T-helper 1 cell treated with Interleukin-12 subunit alpha and Interleukin-12 subunit beta and Interleukin-4 antibody, amounts not matched to agents 30 ng/mL and 1 ng/mL, for 36 hours (primary cell): ENCODE measurements around the gene NAA10. TPM values are rescaled to one million over a fixed set of nuclear protein-coding genes. Genes with fewer than 3 reads are reported as not detected.

ENCODE experiments used
- intact Hi-C: fragments of 100-400 bp; cut with micrococcal nuclease; formaldehyde crosslinking; loops from one replicate; pipeline ENCODE4 v1.15.1; 2024
- total RNA-seq: library from RNA; stranded (reverse); gene quantifications from 2 replicates; pipeline ENCODE4 v1.2.3, GENCODE V29; 2022

The NAA10 gene
- total RNA-seq, 1 donor from 2014 or later, result 87.4 TPM

DNA sequence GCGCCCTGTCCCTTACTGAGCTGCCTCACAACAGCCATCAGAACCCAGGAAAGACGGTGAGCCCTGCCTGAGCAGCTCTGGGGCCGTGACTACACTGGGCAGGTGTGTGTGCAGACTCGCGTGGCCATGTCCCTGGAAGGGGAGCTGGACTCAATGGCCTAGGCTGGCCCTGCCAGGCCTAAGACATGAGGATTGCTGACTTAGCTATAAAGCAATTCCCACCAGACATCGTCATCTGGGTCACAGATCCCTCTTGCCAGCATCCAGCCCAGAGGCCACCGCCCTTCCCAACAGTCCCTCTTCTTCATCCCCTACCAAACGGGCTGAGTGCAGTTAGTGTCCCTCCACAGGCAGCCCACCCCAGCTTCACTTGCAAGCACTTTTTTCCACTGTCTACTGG is 3.7 kb downstream of the NAA10 start:
- intact Hi-C loops, result no loop called here

GRCh38 chrX:153930011-153930910 is 4.6 kb downstream of the NAA10 start:
- intact Hi-C loops, result no loop called here

- intact Hi-C loops, result loop anchor here (5.0 to 10.0 kb wide), 5 partner anchors 42 to 972 kb away; partner anchors contain the start of genes FLNA, L1CAM and RPL10
Observed at GRCh38 chrX:153929576-153929975, 5.3 kb downstream of the NAA10 start.

DNA sequence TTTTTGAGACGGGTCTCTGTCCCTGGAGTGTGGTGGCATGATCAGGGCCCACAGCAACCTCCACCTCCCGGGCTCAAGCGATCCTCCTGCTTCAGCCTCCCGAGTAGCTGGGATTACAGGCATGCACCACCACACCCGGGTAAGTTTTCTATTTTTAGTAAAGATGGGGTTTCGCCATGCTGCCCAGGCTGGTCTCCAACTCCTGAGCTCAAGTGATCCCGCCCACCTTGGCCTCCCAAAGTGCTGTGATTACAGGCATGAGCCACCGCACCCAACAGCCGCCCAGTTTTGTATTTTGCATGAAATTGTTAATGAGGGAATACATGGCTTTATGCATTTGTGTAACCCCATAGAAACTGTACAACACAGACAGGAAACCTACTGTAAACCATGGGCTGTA is 6.0 kb downstream of the NAA10 start:
- intact Hi-C loops, result loop anchor here (1.0 to 10.0 kb wide), 8 partner anchors 42 to 972 kb away; partner anchors contain the start of genes ABCD1, BCAP31, FLNA and HCFC1

- intact Hi-C loops, result loop anchor here (1.0 to 10.0 kb wide), 10 partner anchors 41 to 971 kb away; partner anchors contain the start of genes ABCD1, BCAP31, CCNQ and FLNA
Observed at GRCh38 chrX:153927922-153928760, 6.7 kb downstream of the NAA10 start.

GRCh38 chrX:153927672-153927921 is 7.2 kb downstream of the NAA10 start:
- intact Hi-C loops, result loop anchor here (2.0 to 10.0 kb wide), 7 partner anchors 40 to 970 kb away; partner anchors contain the start of genes CCNQ, FLNA, L1CAM and MECP2

DNA sequence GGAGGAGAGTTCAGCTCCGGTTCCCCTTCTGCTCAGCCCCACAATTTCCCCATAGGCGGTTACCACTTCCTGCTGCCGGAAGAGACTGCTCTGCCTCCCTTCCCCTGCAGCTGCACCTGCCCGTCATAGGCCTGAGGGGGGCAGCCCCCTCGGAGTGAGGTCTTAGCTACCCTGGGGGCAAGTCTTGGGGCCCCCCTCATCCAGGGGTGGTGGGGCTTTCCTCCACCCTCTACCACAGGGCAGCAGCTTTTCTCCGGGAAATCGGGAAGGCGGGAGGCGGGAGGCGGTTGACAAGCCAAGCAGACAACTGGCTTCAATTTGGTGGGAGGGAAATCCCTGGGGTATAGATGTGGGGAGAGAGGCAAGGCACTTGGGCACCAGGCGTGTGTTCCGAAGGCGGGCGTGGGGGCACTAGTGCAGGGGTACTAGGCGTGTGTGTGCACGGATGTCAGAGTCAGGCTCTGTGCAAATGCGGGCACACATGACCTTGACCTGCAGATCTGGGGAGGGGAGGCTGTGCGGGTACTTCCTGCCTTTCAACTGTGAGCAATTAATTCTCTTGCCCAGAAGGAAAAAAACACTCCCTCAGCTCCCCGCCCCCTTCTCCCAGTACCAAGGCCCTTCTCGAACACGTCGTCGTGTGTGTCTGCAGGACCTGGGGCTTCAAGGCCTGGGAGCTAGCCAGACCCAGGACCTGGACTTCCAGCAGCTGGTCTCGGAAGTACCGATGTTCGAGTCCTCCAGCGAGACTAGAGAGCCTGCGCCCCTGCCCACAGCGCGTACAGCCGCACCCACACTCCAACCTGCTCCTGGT is 7.8 kb downstream of the NAA10 start:
- intact Hi-C loops, result loop anchor here (1.0 to 10.0 kb wide), 8 partner anchors 8 to 970 kb away; partner anchors contain the start of genes CCNQ, FLNA, L1CAM and MECP2

- intact Hi-C loops, result loop anchor here (1.0 to 10.0 kb wide), 8 partner anchors 9 to 969 kb away; partner anchors contain the start of genes CCNQ, FLNA, L1CAM and MECP2
Observed at GRCh38 chrX:153926552-153926857, 8.3 kb downstream of the NAA10 start.

GRCh38 chrX:153925739-153926551 is 8.9 kb downstream of the NAA10 start, which contains the start of gene ARHGAP4:
Gene ARHGAP4 (minus strand): TSS chrX:153926264. CDS start chrX:153926202, 62 bp downstream.
- intact Hi-C loops, result loop anchor here (1.0 to 10.0 kb wide), 9 partner anchors 9 to 969 kb away; partner anchors contain the start of genes CCNQ, FLNA, L1CAM and MECP2

- intact Hi-C loops, result loop anchor here (2.0 to 10.0 kb wide), 6 partner anchors 25 to 968 kb away; partner anchors contain the start of genes FLNA, L1CAM and RPL10
Observed at GRCh38 chrX:153925387-153925738, 9.5 kb downstream of the NAA10 start.

DNA sequence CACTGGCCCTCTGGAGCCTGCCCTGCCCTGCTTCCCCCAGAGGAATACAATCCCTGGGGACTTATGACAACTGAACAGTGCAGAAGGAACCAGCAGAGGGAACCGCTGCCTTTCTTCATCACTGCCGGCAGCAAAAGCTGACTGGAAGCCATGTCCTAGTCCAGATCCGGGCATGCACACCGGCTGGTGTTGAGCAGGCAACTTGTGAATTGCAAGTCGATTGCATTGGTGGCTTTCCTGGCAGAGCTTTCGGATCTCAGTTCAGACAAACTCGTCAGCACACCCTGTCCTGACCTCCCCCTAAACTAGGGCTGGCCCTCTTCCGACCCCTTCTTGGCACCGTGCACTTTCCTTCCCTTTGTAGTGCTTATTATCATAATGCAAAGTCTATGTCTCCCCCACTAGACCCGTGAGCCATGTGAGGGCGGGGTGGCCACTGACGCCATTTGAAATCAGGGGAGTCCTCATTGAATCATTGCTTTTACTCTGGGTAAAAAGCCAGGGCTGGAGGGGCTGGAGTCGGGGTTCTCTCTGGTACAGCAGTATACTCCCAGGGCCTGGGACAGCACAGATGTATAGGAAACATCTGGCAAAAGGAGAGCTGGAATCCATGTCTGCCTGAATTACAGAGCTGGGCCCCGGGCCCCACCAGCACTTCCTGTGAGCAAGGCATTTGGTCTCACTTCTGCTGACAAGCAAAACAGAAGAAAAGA is 10.5 kb downstream of the NAA10 start:
- intact Hi-C loops, result loop anchor here (1.0 to 10.0 kb wide), 4 partner anchors 23 to 790 kb away; partner anchors contain the start of genes IDH3G and SSR4

DNA sequence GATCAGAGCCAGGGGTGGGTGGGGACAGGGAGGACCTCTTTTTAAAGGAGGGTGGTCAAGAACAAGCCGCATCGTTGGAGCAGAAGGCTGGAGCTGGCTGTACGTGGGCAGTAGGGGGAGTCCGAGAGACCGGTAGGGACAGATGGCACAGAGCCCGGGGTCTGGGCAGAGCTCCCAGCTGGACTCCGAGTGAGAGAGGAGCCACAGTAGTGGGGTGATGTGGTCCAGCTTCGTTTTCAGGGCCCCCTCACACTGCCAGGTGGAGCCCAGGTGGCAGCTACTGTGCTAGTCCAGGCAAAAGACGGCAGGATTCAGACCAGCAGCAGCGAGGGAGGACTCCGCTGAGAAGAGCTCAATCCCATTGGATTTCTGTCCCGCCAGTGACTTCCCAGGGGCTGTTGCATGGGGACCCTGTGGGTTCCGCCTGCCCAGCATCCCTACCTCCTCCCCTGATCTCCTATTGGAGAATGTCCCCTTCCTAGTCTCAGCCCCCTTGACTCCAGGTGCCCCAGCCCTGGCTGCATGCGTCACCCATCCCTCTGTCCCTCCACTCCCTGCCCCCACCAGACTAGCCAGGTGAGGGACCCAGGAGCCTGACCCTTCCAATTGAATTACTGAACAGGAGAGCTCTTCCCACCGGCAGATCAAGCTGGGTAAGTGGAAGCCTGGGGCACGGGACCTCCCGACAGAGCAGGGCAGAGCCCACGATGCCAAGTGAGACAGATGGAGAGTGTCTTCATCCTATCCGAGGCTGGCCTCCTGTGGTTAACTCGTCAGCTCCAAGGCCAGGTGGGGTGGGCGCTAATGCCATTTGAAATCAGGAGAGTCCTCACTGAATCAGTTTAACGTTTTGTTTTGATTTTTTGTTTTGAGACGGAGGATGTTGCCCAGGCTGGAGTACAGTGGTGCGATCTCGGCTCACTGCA is 11.6 kb downstream of the NAA10 start:
- intact Hi-C loops, result loop anchor here (10.0 kb wide), 1 partner anchor 792 kb away; no protein-coding TSS in a partner anchor

DNA sequence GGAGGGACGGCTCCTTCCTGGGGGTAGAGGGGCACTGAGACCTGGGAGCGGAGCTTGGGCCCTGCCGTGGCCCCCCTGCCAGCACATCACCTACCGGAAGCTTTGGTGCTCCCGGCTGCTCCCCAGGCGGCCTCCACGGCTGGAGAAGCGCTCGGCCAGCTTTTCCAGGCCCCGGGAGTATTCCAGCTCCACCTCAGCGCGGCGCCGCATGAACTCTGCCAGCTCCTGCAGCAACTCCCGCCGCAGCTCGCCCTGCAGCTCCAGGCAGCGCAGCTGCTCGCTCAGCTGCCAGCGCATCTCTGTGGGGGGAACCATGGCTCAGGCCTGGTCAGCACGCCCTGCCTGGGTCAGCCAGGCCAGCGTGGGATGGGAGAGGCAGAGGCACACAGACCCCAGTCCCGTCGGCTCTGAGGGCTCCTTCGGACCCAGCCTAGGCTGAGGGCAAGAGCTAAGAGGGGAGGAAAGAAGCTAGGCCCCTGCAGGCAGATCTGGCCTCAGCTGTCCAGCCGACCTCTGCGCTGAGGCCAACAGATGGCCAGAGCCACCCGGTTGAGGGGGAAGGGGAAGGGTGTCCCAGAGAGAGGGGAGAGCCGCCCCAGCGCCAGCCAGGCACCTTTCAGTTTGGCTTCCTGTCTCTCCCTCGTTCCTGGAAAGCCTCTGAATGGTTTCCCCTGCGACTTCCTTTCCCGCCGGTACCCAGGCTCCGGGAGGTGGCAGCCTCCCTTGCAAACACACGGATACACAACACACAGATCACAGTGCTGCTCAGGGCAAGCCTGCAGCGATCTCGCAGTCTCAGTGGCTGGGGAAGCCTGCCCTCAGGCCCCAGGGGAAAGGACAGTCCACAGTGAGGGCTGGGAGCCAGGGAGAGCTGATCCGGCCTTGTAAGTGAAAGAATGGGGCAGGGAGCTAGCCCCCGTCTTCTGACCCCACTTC is 13.1 kb downstream of the NAA10 start:
- intact Hi-C loops, result loop anchor here (10.0 kb wide), 1 partner anchor 793 kb away; no protein-coding TSS in a partner anchor

GRCh38 chrX:153921070-153921469 is 13.8 kb downstream of the NAA10 start:
- intact Hi-C loops, result loop anchor here (10.0 kb wide), 1 partner anchor 794 kb away; no protein-coding TSS in a partner anchor

DNA sequence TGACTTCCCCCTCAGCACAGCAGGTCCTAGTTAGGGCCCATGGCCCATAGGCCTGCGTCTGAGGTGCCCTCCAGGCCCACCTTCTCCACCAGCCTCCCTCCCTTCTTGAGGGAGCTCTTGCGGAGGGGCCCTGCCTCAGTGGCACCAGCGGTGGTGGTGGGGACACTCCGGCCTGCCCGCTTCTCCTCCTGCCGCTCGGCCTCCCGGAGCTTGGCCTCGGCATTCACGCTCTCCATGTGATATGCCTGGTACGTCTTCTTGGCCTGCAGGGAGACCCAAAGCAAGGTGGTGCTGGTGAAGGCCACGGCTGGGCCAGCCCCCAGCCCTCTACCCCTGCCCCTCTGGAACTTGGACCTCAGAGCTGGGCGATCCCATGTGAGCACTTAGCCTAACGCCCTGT is 14.3 kb downstream of the NAA10 start:
- intact Hi-C loops, result loop anchor here (10.0 kb wide), 1 partner anchor 794 kb away; no protein-coding TSS in a partner anchor

GRCh38 chrX:153919281-153919680 is 15.6 kb downstream of the NAA10 start:
- intact Hi-C loops, result no loop called here

GRCh38 chrX:153917869-153918268 is 17.0 kb downstream of the NAA10 start:
- intact Hi-C loops, result no loop called here
